ENCODE data around the gene SMDT1.
"Not testable (repeated sequence)": the region's sequence is repeated elsewhere in the genome, so short reads cannot be mapped to it uniquely, and the experiment has no call there.

Gene SMDT1

DNA sequence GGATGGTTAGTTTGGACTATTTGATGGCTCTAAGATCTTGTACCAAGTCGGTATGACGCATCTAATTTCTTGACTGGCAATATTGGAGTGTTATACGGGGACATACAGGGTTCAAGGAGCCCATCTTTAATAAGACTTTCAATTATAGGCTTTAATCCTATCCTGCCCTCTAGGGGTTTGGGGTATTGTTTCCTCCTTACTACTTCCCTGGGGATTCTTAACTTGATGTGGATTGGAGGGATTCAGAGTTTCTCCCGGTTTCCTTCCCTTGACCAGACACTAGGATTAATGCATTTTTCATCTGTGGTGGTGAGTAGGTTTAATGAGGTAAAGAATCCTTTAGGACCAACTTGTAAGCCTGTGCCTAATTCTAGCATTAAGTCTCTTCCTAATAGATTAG, 32.3 kb downstream of the SMDT1 start:
- H3K9me3 ChIP-seq (replicated peaks; ENCODE audit: insufficient read depth, low read length): no peaks in the 10 kb centered on the region
- no peak overlapping the region for H3K27ac ChIP-seq (ENCODE audit: low read length)
- no peak for DNase-seq
- H3K27me3 ChIP-seq (replicated peaks; ENCODE audit: insufficient read depth, low read length): no peaks in the 10 kb centered on the region
- TF ChIP-seq, protein P1, sequence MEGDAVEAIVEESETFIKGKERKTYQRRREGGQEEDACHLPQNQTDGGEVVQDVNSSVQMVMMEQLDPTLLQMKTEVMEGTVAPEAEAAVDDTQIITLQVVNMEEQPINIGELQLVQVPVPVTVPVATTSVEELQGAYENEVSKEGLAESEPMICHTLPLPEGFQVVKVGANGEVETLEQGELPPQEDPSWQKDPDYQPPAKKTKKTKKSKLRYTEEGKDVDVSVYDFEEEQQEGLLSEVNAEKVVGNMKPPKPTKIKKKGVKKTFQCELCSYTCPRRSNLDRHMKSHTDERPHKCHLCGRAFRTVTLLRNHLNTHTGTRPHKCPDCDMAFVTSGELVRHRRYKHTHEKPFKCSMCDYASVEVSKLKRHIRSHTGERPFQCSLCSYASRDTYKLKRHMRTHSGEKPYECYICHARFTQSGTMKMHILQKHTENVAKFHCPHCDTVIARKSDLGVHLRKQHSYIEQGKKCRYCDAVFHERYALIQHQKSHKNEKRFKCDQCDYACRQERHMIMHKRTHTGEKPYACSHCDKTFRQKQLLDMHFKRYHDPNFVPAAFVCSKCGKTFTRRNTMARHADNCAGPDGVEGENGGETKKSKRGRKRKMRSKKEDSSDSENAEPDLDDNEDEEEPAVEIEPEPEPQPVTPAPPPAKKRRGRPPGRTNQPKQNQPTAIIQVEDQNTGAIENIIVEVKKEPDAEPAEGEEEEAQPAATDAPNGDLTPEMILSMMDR (IDR thresholded peaks at IDR 0.05; ENCODE audit: low read length): no peak
- TF ChIP-seq EZH2 (optimal IDR thresholded peaks at IDR 0.05; ENCODE audit: low read depth, low read length): no peak
- TF ChIP-seq EZH2phosphoT487 (IDR thresholded peaks at IDR 0.05; ENCODE audit: low read length): no peak
- H3F3A ChIP-seq (ENCODE audit: insufficient read depth, low read length): no peaks in the 10 kb centered on the region
- no peak overlapping the region for H3K4me3 ChIP-seq (ENCODE audit: low read length)
- H3K9me2 ChIP-seq (replicated peaks; ENCODE audit: insufficient read depth, low read length): no peaks in the 10 kb centered on the region
- H3K4me2 ChIP-seq (ENCODE audit: low read depth, low read length): no peak overlapping the region
- no peaks in the 10 kb centered on the region for H3K4me1 ChIP-seq (ENCODE audit: low read length)
- no peaks in the 10 kb centered on the region for H3K36me3 ChIP-seq (replicated peaks; ENCODE audit: insufficient read depth, low read length)
- no peaks in the 10 kb centered on the region for H3K79me2 ChIP-seq (ENCODE audit: low read length)
- H4K20me1 ChIP-seq (ENCODE audit: insufficient read depth, low read length): no peaks in the 10 kb centered on the region
- H3K9ac ChIP-seq (ENCODE audit: low read length): no peak overlapping the region
- H2AFZ ChIP-seq (ENCODE audit: low read length): no peak overlapping the region

DNA sequence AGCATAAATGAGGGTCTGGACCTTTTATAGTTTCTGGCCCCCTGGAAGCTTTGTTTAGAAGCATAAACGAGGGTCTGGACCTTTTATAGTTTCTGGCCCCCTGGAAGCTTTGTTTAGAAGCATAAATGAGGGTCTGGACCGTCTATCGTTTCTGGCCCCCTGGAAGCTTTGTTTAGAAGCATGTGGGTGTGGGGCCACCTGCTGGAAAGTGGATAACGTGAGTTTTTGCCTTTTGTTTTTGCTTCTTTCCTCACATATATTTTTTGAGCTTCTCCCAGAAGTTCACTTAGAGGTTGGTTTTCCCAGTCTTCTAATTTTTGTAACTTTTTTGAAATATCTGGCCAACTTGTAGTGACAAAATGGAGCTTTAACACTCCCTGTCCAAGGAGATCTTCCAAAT, 33.3 kb downstream of the SMDT1 start:
- H3K9me2 ChIP-seq (replicated peaks; ENCODE audit: insufficient read depth, low read length); H3K9ac ChIP-seq (ENCODE audit: low read length); DNase-seq; H3K27ac ChIP-seq (ENCODE audit: low read length); H3K9me3 ChIP-seq (replicated peaks; ENCODE audit: insufficient read depth, low read length); H3K4me2 ChIP-seq (ENCODE audit: low read depth, low read length); H3K4me3 ChIP-seq (ENCODE audit: low read length); H3F3A ChIP-seq (ENCODE audit: insufficient read depth, low read length); H2AFZ ChIP-seq (ENCODE audit: low read length); H3K36me3 ChIP-seq (replicated peaks; ENCODE audit: insufficient read depth, low read length); H3K4me1 ChIP-seq (ENCODE audit: low read length); H4K20me1 ChIP-seq (ENCODE audit: insufficient read depth, low read length); H3K27me3 ChIP-seq (replicated peaks; ENCODE audit: insufficient read depth, low read length); H3K79me2 ChIP-seq (ENCODE audit: low read length): not testable (repeated sequence)
- TF ChIP-seq, protein P1 (IDR thresholded peaks at IDR 0.05; ENCODE audit: low read length): peak; percentile 12; the same call in 1 of the 2 replicates

DNA sequence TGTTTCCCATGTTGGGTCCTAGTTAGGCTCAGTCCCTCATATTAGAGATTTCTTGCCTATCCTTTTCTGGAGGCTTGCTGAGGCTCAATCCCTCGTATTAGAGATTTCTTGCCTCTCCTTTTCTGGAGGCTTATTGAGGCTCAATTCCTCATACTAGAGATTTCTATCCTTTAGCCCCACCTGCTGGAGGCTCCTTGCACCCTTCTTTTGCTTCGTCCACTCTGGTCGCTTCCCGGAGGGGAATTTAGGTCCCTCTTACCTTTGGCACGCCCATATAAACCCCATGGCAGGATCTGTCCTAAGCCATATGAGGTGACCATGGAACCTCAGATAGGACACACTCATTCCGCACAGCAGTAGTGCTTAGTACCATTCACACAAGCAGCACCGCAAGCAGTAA, 35.2 kb downstream of the SMDT1 start:
- Histone ChIP-seq H3K27ac (ENCODE audit: low read length) (no peak overlapping the region), H4K20me1 (ENCODE audit: insufficient read depth, low read length) (no peaks in the 10 kb centered on the region), H3K79me2 (ENCODE audit: low read length) (no peaks in the 10 kb centered on the region), H3K9me3 (replicated peaks; ENCODE audit: insufficient read depth, low read length) (no peaks in the 10 kb centered on the region), H3K27me3 (replicated peaks; ENCODE audit: insufficient read depth, low read length) (no peaks in the 10 kb centered on the region), H3K9me2 (replicated peaks; ENCODE audit: insufficient read depth, low read length) (no peaks in the 10 kb centered on the region), H3K4me3 (ENCODE audit: low read length) (no peak overlapping the region), H2AFZ (ENCODE audit: low read length) (no peak overlapping the region), H3K9ac (ENCODE audit: low read length) (no peak overlapping the region), H3F3A (ENCODE audit: insufficient read depth, low read length) (no peaks in the 10 kb centered on the region), H3K4me2 (ENCODE audit: low read depth, low read length) (no peak overlapping the region), H3K36me3 (replicated peaks; ENCODE audit: insufficient read depth, low read length) (no peaks in the 10 kb centered on the region), H3K4me1 (ENCODE audit: low read length) (no peaks in the 10 kb centered on the region)
- DNase-seq: no peak
- TF ChIP-seq EZH2 (optimal IDR thresholded peaks at IDR 0.05; ENCODE audit: low read depth, low read length): no peak
- TF ChIP-seq, protein P1 (IDR thresholded peaks at IDR 0.05; ENCODE audit: low read length): peak; percentile 49

DNA sequence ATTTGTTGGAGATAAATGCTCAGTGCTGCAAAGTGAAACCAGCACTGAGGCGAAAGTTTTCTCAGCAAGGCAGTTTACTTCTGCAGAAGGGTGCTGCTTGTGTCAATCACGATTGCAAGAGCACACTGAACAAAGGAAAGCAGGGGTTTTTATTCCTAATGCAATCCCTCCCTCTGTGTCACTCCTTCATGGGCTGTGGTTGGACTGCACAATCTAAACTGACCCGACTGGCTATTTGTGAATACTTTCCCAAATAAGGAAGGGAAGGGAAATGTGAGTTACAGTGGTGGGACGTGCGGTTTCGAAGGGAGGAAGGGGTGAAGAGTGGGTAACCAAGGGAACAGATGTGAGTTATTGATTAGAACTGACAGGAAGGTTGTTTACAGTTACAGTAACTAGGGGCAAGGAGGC, 35.9 kb downstream of the SMDT1 start:
- H3F3A ChIP-seq (ENCODE audit: insufficient read depth, low read length); H3K4me3 ChIP-seq (ENCODE audit: low read length); H3K9me2 ChIP-seq (replicated peaks; ENCODE audit: insufficient read depth, low read length); H3K79me2 ChIP-seq (ENCODE audit: low read length); H3K9ac ChIP-seq (ENCODE audit: low read length); H3K9me3 ChIP-seq (replicated peaks; ENCODE audit: insufficient read depth, low read length); H3K27ac ChIP-seq (ENCODE audit: low read length); H3K4me1 ChIP-seq (ENCODE audit: low read length); H3K4me2 ChIP-seq (ENCODE audit: low read depth, low read length); H3K27me3 ChIP-seq (replicated peaks; ENCODE audit: insufficient read depth, low read length); H3K36me3 ChIP-seq (replicated peaks; ENCODE audit: insufficient read depth, low read length); H2AFZ ChIP-seq (ENCODE audit: low read length); H4K20me1 ChIP-seq (ENCODE audit: insufficient read depth, low read length); DNase-seq: not testable (repeated sequence)
